HG03520 (cell line): ENCODE data around the gene KANTR.
"Not testable (repeated sequence)": the region's sequence is repeated elsewhere in the genome, so short reads cannot be mapped to it uniquely, and the experiment has no call there.

Source experiments
- ATAC-seq: cut with Tn5 transposase; IDR thresholded peaks from one replicate; pipeline ENCODE4 v1.9.1; 2021; ENCODE audit warnings: mild to moderate bottlenecking, moderate library complexity; ENCODE audit not compliant: unreplicated experiment

Gene KANTR

GRCh38 chrX:53122013-53122412, 28.1 kb downstream of the KANTR start:
- ATAC-seq = no peak

- no peak for ATAC-seq
Observed at GRCh38 chrX:53125506-53125905, 31.6 kb downstream of the KANTR start.

- ATAC-seq = no peak
Observed at GRCh38 chrX:53126377-53126776, 32.4 kb downstream of the KANTR start.

- ATAC-seq = no peak
Observed at GRCh38 chrX:53128097-53128749, 34.3 kb downstream of the KANTR start.

- no peak for ATAC-seq
Observed at GRCh38 chrX:53133400-53133799, 39.5 kb downstream of the KANTR start.

- ATAC-seq = no peak
Observed at GRCh38 chrX:53135581-53135980, 41.6 kb downstream of the KANTR start.

- no peak for ATAC-seq
Observed at GRCh38 chrX:53153581-53153980, 59.6 kb downstream of the KANTR start.

- no peak for ATAC-seq
Observed at GRCh38 chrX:53155512-53156206, 61.7 kb downstream of the KANTR start.

GRCh38 chrX:53156207-53156596, 62.3 kb downstream of the KANTR start:
- no peak for ATAC-seq

GRCh38 chrX:53159184-53159583, 65.2 kb downstream of the KANTR start:
- ATAC-seq = no peak

- ATAC-seq = no peak
Observed at GRCh38 chrX:53160297-53160983, 66.5 kb downstream of the KANTR start.

- no peak for ATAC-seq
Observed at GRCh38 chrX:53163436-53163835, 69.5 kb downstream of the KANTR start.

GRCh38 chrX:53164566-53164965, 70.6 kb downstream of the KANTR start:
- not testable (repeated sequence) for ATAC-seq

GRCh38 chrX:53166103-53166502, 72.2 kb downstream of the KANTR start:
- no peak for ATAC-seq

GRCh38 chrX:53171356-53171755, 77.4 kb downstream of the KANTR start:
- ATAC-seq = no peak
